Cerebellar nuclear complex (tissue), 1 donor: ENCODE results near the gene LRRC8E.
"Not testable (repeated sequence)": the region's sequence is repeated elsewhere in the genome, so short reads cannot be mapped to it uniquely, and the experiment has no call there.

Source experiments
- DNase-seq, 2 experiments: peaks; one replicate each; lab custom pipeline; 2025; lab: John Stamatoyannopoulos, UW

Gene LRRC8E

DNA sequence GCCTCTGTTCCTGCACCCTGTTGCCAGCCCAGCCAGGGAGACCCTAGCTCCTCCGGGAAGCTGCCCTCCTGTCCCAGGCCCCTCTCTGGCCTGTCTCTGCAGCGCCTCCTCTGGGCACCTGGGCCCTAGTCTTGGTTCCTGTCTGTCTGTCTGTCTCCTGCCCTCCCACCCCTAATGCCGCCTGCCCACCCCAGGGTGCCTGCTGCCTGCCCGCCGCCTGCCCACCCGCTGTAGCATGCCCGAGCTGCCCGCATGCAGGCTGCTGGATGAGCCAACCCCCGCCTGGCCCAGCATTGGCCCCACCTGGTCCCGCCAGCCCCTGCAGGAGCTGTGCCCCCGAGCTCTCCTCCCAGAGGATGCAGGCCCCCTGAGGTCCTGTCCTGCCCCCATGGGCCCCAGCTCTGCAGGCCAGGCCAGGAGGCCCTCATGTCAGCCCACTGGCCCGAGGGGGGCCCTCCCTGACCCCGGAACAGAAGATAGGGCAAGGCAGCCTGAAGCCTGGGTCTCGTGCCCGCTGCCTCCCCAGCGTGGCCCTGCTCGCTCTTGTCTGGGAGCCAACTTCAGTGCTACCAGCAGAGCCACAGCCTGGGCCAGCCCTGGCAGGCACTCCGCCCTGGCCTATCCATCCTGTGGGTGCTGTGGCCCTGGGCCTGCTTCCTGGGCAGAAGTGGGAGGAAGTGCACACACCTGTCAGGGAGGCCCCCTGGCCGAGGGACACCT, 20.6 kb downstream of the LRRC8E start:
- no peak for DNase-seq

DNA sequence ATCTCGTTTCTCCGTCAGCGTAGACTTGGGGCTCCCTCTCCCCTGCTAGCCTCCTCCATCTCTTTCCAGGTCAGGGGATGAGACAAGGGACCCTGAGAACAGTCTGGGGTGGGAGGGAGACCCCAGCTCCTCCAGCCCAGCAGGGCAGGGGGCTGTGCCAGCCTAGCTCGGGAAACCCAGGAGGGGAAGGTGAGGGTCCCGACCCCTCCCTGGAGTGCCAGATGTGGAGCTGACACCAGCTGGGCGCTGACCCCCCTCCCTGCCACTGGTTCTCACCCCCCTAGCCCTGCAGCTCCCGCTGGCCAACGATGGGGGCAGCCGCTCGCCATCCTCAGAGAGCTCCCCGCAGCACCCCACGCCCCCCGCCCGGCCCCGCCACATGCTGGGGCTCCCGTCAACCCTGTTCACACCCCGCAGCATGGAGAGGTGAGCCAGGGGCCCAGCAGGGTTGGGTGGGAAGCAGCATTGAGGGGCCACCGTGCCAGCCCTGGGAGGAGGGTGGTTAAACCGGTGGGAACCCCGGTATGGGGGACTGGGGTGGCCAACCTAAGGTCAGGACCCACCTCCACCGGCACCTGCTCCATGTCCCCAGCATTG, 21.3 kb downstream of the LRRC8E start:
- DNase-seq, result no peak

DNA sequence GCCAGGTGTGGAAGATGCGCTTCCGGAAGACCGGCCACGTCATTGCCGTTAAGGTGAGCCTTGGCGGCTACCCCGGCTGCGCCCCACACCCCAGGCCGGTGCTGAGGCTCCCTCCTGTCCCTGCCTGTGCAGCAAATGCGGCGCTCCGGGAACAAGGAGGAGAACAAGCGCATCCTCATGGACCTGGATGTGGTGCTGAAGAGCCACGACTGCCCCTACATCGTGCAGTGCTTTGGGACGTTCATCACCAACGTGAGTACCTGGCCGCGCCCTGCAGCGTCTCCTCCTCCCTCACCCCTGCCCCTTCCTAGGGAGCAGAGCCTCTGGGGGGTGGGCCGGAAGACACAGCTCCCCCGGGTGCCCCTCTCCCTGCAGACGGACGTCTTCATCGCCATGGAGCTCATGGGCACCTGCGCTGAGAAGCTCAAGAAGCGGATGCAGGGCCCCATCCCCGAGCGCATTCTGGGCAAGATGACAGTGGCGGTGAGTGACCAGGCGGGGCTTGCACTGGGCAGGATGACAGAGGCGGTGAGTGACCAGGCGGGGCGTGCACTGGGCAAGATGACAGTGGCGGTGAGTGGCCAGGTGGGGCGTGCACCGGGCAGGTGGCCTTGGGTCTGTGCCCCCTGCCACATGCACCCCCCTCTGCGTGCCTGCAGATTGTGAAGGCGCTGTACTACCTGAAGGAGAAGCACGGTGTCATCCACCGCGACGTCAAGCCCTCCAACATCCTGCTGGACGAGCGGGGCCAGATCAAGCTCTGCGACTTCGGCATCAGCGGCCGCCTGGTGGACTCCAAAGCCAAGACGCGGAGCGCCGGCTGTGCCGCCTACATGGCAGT, 22.2 kb downstream of the LRRC8E start:
- no peak for DNase-seq

DNA sequence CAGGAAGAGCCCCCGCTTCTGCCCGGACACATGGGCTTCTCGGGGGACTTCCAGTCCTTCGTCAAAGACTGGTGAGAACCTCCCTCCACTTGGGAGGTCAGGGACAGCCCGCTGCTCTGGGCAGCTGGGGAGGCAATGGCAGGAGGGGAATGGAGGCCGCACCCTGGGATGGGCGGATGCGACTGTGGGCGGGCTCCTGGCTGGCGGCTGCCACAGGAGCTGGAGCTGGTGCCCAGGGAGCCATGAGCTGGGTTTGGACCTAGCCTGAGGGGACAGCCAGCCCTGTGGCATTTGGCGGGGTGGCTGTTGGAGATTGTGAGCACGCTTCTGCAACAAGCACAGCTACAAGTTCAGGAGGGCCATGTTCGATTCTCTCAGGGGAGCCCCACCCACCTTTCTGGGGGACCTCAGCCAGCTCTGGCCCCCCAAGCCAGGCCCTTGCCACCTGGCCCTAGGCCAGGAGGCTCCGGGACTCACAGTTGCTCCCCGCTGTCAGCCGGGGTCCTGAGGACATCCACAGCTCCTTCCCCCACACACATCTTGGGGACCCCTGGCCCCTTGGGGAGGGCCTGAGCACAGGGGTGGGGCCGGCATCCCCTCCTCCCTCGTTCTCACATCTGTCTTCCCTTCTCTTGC, 23.3 kb downstream of the LRRC8E start:
- DNase-seq, result no peak

DNA sequence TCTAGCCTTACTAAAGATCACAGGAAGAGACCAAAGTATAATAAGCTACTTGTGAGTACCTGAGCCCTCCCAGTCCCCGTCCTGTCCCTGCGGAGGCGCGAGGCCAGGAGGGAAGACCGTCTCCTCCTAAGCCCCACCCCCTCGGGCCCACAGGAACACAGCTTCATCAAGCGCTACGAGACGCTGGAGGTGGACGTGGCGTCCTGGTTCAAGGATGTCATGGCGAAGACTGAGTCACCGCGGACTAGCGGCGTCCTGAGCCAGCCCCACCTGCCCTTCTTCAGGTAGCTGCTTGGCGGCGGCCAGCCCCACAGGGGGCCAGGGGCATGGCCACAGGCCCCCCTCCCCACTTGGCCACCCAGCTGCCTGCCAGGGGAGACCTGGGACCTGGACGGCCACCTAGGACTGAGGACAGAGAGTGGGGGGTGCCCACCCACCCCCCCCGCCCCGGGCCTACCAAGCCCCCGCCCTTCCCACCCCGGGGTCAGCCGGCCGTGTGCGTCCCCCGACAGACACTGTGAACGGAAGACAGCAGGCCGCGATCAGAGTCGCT, 23.9 kb downstream of the LRRC8E start:
- no peak for DNase-seq

DNA sequence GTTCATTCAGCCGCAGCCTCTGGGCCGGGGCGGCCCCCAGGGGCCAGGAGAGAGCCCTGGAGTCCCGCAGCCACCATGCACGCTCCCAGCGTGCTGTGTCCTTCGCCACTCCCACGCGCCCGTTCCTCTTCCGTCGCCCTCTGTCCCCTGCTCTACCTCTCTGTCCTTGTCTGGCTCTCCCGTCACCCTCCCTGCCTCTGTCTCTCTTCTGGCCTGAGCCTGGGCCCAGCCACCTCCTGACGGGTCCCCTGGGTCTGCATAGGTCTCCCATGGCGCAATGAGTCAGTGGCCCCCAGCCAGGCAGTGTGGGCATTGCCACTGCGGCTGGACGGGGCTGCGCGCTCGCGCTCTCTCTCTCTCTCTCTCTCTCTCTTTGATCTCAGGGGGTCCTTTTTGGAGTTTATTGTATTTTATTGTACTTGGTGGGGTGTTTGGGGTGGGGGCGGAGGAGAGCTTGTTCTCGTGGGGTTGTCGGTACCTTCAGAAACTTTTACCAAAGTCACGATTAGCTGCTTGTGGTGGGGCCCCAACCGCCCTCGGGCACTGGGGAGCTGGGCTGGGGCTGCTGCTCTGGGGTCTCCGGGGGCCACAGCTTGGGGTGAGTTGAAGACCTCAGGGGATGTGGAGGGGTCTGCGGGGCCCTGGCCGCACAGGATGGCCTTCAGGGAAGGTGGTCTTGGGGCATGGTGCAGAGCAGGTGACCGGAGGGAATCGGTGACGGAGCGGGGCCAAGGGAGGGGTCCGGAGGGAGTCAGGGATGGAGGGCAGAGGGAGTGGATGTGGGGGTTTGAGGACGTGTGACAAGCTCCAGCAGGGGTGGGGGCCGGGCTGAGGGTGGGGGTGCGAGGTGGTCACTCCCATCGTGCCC, 24.6 kb downstream of the LRRC8E start:
- DNase-seq, result no peak

DNA sequence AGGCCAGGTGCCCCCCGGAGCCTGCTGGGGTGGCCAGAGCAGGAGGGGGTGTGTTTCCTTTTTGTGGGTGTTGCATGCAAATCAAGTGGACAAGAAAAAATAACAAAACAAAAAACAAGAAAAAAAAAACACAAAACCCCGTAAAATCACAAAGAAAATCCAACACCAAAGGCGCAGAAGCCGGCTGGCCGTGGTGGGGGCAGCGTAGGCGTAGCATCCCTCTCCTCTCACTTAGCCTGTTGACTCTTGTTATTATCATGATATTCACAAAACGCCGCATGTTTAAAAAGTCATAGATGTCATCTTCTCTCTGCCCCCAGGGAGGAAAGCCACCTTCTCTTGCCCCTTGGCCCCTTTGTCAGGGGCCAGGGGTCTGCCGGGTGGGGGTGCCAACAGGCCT, 25.3 kb downstream of the LRRC8E start:
- DNase-seq, result no peak

DNA sequence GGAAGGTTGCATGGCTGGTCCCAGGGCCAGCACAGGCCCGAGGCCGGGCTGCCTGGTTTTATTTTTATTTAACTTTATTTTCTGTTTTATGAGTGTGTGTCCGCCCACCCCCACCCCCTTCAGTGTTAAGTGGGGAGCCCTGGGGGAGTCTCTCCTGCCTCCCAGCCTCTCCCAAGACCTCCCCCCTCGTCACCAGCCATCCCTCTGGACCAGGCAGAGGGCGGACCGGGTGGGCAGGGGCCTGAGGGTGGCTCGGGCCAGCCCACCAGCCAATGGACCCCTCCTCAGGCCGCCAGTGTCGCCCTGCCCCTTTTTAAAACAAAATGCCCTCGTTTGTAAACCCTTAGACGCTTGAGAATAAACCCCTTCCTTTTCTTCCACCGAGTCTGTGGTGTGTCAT, 25.8 kb downstream of the LRRC8E start:
- no peak for DNase-seq

DNA sequence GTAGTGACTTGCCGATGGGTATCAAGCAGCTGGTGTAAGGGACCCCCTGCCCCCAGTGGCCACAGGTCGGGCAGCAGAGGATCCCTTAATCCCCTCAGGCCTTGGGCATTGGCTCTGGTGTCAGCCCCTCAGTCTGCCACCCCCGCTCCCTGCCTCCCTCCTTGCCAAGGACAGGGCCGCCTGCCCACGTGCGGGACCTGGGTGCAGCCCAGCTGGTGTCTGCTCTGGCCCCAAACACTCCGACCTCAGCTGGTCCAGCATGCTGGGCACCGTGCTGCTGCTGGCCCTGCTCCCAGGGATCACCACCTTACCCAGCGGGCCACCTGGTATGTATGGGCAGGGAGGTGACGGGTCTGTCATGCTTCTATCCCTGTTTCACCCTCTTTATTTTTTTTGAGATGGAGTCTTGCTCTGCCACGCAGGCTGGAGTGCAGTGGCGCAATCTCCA, 26.3 kb downstream of the LRRC8E start, which contains the start of gene TGFBR3L:
TGFBR3L (plus strand) TSS at position 233 of the 448 bp plus-strand sequence.
- DNase-seq, result no peak

DNA sequence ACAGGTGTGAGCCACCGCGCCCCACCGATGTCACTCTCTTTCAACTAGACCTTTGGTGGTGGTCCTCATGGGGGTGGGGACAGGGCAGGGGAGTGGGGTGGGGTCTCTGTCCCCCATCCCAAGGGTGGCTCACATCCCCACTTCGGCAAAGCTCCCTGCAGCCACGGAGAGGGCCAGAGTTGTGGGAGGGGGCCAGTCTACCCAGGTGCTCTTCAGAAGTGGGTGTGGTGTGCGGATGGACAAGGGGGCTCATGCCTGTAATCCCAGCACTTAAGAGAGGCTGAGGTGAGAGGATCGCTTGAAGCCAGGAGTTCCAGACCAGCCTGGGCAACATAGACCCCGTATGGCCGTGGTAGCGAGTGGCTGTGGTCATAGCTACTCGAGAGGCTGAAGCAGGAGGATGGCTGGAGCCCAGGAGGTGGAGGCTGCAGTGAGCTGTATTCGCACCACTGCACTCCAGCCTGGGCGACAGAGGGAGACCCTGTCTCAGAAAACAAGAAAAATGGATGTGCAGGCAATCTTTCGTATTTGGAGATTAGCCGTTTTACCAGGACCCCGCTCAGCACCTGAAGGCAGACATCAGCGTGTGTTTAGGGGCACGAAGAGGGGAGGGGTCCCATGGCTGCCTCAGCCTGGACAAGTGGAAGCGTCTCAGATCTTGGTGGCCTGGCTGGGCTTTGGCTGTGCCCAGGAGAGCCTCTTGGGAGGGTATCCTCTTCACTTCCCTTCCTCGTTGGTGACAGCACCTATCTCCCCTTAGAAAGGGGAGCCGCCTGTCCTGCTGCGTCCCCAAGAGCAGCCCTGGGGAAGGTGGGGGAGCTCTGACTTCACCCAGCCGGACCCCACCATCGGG, 27.2 kb downstream of the LRRC8E start:
- no peak for DNase-seq

DNA sequence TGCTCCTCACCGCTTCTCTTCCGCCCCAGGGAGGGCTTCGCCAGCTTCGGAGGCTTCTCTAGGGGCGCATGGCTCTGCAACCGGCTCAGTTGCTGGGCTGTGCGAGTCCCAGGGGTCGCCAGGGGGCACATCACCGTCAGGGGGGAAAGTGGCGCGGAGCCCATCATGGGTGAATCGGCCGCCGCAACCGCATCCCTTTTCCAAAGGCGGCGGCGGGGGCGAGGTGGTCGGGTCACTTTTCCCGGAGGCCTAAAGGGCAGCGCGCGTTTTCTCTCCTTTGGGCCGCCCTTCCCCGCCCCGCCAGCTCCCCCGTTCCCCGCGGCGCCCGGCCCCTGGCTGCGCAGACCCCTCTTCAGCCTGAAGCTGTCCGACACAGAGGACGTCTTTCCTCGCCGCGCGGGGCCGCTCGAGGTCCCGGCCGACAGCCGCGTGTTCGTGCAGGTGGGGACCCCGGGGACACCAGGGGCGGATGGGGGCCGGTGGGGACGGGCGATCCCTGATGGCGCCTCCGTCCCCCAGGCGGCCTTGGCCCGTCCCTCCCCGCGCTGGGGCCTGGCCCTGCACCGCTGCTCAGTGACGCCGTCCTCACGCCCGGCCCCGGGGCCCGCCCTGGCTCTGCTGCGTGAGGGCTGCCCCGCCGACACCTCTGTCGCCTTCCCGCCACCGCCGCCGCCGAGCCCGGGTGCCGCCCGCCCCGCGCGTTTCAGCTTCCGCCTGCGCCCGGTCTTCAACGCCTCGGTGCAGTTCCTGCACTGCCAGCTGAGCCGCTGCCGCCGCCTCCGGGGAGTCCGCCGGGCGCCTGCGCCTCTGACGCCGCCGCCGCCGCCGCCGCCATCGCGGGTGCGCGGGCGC, 28.0 kb downstream of the LRRC8E start:
- no peak for DNase-seq

DNA sequence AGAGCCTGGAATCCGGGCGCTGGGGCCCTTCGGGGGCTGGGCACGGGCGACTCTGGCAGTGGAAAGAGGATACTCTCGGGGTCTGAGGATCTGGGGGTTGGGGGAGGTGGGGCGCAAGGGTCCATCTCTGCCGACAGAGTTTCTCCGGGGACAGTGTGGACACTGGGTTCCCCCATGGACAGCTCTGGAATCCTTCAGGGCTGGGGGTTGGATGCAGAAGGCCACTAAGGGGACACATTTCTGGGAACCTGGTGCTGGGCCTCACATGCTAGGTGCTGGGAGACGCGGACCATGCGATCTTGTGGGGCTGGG, 28.6 kb downstream of the LRRC8E start:
- no peak for DNase-seq

DNA sequence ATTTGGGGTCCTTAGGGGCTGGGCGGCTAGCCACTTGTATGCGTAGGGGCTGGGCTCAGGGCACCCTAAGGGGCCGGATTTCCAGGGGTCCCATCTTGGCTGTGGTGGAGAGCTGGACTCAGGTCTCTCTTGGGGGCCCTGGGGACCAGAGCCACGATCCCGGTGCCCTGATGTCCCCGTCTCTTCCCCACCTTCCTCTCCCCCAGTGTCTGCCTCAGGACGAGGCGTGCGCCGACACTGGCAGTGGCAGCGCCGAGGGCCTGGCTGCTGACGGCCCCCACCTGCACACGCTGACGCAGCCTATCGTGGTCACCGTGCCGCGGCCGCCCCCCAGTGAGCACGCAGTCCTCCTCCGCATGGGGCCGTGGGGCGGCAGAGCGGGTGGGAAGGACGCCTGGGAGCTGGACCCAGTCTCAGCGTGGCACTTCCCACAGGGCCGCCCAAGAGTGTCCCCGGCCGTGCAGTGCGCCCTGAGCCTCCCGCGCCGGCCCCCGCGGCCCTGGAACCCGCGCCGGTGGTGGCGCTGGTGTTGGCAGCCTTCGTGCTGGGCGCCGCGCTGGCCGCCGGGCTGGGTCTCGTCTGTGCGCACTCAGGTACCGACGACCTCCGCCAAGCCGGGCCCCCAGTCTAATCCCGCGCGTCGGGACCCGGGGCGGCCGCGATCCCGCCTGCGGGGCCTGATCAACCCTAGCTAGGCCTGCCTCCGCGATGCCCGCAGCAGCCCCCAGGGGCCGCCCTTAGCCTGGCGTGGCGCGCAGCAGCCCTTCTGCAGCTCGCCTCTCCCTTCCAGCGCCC, 29.2 kb downstream of the LRRC8E start:
- DNase-seq, result peak in 1 of 2 experiments; percentile 19

DNA sequence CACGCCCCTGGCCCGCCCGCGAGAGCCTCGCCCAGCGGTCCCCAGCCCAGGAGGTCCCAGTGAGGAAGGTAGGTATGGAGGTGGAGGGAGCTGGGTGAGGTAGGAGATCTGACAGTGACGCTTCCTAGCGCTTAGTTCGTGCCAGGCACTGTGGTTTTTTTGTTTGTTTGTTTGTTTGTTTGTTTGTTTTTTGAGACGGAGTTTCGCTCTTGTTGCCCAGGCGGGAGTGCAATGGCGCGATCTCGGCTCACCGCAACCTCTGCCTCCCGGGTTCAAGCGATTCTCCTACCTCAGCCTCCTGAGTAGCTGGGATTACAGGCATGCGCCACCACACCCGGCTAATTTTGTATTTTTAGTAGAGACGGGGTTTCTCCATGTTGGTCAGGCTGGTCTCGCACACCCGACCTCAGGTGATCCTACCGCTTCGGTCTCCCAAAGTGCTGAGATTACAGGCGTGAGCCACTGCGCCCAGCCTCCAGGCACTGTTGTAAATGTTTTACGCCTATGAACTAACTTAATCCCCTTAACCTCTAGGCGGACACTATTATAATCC, 29.8 kb downstream of the LRRC8E start:
- not testable (repeated sequence) for DNase-seq

DNA sequence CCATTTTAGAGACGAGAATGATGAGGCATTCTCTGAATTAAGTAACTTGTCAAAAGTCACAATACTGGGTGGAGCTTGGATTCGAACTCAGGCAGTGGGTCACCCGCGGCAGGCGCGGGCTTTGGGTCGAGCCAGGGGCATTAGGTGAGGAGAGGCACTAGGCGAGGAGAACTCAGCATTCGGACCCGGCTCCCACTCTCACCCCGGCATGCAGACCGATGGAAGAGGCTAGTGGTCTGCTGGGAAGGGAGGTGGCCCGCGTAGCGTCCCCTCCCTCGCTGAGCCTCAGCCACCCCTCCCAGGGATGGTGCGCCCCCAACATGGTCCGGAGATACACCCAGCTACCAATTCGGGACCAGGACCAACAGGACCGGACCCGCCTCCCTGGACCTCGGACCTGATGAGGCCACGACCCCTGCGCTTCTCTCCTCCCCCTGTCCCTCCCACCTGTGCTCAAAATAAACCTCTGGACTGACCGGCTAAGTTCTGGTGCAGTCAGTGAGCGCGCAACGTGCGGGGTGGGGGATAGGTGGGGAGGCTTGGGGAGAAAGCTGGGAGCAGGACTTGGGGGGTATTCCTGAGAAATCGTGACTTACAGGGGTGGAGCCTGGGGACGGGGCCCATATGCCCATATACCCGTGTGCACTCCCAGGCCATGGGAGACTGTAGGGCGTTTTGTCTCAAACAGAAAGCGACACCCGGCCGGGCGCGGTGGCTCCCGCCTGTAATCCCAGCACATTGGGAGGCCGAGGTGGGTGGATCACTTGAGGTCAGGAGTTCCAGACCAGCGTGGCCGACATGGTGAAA, 30.5 kb downstream of the LRRC8E start:
- DNase-seq, result no peak

DNA sequence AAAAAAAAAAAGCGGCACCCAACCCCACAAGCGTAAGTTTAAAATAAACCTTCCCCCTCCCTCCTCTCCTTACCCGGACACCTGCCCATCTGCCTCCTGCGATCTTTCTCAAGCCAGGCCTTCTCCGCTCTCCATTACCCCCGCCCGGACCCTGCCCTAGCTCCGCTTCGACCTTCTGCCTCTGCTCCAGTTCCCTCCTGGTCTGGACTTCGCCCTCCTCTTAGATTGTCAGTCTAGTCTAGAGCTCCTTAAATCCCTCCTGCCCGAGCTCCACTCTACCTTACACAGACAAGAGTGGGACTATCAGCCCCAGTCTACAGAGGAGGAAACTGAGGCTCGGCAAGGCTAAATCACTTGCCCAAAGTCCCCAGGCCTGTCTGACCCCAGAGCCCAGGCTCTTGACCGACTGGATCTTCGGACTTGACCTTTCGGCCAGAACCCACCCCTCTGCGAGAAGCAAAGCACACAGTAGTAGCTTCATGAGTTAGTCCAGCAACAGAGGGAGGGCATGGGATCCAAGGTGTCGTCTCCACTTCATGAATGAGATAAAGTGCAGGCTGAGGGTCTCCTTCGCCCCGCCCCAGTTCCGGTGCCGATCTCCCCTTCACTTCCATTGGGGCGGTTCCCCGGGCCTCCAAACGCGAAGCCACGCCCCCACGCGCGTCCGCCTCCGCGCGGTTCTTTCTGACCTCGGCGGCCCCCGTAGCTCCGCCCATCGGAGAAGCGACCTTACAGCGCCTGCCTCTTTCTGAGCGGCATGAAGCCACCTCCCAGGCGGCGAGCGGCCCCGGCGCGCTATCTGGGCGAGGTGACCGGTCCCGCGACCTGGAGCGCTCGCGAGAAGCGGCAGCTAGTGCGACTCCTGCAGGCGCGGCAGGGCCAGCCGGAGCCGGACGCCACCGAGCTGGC, 31.6 kb downstream of the LRRC8E start, which contains the start of gene SNAPC2:
SNAPC2 (plus strand) TSS at position 729 of the 909 bp plus-strand sequence; CDS start at position 758, 29 bp downstream.
- peak in 1 of 2 experiments; percentile 73 for DNase-seq
